Adrenal gland (tissue), 5 donors: Measurements from ENCODE around the gene CDCA4.

ENCODE experiments used
- CTCF ChIP-seq, 6 experiments: fragments of 450-650 bp in 4 of 6; fragments of 200-600 bp in 2 of 6; sonication (generic) in 1 of 6; IDR thresholded peaks; 1 replicate in 5 of 6; 2 replicates in 1 of 6; pipeline versions ENCODE4 v1.5.1 to v1.8.0; 2016 to 2021; ENCODE audit warnings: antibody characterized with exemption in 6 of 6, mild to moderate bottlenecking in 2 of 6, moderate library complexity in 1 of 6
- POLR2A ChIP-seq, 2 donors: fragments of 450-650 bp; IDR thresholded peaks; one replicate each; pipeline ENCODE4 v1.6.1; 2017; ENCODE audit warnings: antibody characterized with exemption in 2 of 2, mild to moderate bottlenecking in 2 of 2, moderate library complexity in 1 of 2
- donor health status: DM: no; HTN: no; CAD: no.

- TF ChIP-seq CTCF (IDR thresholded peaks at IDR 0.05), result no peak
- TF ChIP-seq POLR2A (IDR thresholded peaks at IDR 0.05), result no peak
These were observed 41.9 kb downstream of the CDCA4 start for GRCh38 chr14:104978746-104979691.
